ENCODE measurements around the gene STX3.

- TF ChIP-seq CTCF (IDR thresholded peaks at IDR 0.05; ENCODE audit: low read depth, low read length, poor library complexity, severe bottlenecking) (no peak), EZH2phosphoT487 (IDR thresholded peaks at IDR 0.05; ENCODE audit: borderline replicate concordance, low read length) (no peak)
These were observed 57.0 kb downstream of the STX3 start for GRCh38 chr11:59812220-59812619.
